ENCODE measurements around the gene ARID1B. TPM values are rescaled to one million over a fixed set of nuclear protein-coding genes. Genes with fewer than 3 reads are reported as not detected.

Gene ARID1B
- total RNA-seq, 1 donor from 2014 or later, result 47.3 TPM

DNA sequence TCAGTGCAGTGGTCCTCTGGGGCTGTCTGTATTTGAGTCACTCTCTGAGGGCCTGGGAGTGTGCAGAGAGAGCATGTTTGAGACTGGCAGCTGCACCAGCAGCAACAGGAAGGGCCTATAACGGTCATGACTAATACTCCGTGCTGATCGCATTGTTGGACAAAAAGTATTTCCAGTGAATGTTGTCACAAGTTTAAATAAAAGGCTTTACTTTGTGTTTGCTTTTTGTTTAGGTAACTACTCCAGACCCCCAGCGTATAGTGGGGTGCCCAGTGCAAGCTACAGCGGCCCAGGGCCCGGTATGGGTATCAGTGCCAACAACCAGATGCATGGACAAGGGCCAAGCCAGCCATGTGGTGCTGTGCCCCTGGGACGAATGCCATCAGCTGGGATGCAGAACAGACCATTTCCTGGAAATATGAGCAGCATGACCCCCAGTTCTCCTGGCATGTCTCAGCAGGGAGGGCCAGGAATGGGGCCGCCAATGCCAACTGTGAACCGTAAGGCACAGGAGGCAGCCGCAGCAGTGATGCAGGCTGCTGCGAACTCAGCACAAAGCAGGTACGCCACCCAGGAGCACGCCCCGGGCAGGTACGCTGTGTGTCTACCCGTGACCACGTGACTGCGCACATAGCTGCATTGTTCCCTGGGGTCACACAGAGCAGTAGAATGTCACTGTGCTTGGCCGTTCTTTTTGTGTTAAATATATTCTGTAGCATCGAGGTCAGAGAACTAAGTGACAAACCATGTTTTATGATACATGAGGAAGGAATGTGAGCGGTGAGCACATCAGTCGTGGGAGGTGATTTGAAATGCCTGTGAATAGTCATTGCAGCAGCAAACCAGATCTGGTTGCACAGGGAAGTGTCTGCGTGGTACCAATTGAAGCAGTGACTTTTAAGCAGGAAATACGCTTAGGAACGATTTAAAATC lies 371.5 kb downstream of the ARID1B start:
- peak; percentile 93 for DNase-seq (ENCODE audit: low read depth)
- TF ChIP-seq CTCF (IDR thresholded peaks at IDR 0.05; ENCODE audit: insufficient read depth, low read length, poor library complexity, severe bottlenecking), result no peak
- H3K27me3 ChIP-seq (ENCODE audit: control insufficient read depth, insufficient read depth, low read length), result no peaks in the 10 kb centered on the region
- H3K36me3 ChIP-seq (ENCODE audit: control insufficient read depth, insufficient read depth, low read length), result peaks cover 1% of the 10 kb centered on the region
- no peak overlapping the region for H3K4me3 ChIP-seq (ENCODE audit: low read depth, low read length)

- no peak for DNase-seq (ENCODE audit: low read depth)
- no peak for TF ChIP-seq CTCF (IDR thresholded peaks at IDR 0.05; ENCODE audit: insufficient read depth, low read length, poor library complexity, severe bottlenecking)
- no peak overlapping the region for H3K4me3 ChIP-seq (ENCODE audit: low read depth, low read length)
- H3K36me3 ChIP-seq (ENCODE audit: control insufficient read depth, insufficient read depth, low read length), result peaks cover 1% of the 10 kb centered on the region
- H3K27me3 ChIP-seq (ENCODE audit: control insufficient read depth, insufficient read depth, low read length), result no peaks in the 10 kb centered on the region
Measured at GRCh38 chr6:157150076-157150475, 372.9 kb downstream of the ARID1B start.

DNA sequence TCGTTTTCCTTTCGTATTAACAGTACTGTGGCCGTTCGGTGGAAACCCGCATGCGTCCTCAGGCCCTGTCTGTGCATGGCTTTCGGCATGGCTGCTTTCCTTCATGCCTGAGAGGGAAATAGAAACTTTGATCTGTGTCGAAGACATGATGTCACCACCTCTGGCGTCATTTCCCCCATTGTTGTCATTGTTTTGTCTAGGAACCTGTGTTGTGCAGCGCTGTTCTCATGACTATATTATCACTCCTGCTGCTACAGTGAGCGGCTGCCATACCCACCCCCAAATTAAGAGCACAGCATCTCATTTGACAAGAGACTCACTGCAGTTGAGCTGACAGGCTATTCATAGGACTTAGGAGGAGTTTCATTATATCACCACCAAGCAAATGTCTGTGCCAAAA lies 373.9 kb downstream of the ARID1B start:
- no peaks in the 10 kb centered on the region for H3K27me3 ChIP-seq (ENCODE audit: control insufficient read depth, insufficient read depth, low read length)
- no peak for TF ChIP-seq CTCF (IDR thresholded peaks at IDR 0.05; ENCODE audit: insufficient read depth, low read length, poor library complexity, severe bottlenecking)
- H3K4me3 ChIP-seq (ENCODE audit: low read depth, low read length), result no peak overlapping the region
- H3K36me3 ChIP-seq (ENCODE audit: control insufficient read depth, insufficient read depth, low read length), result peaks cover 1% of the 10 kb centered on the region
- peak; percentile 21 for DNase-seq (ENCODE audit: low read depth)

DNA sequence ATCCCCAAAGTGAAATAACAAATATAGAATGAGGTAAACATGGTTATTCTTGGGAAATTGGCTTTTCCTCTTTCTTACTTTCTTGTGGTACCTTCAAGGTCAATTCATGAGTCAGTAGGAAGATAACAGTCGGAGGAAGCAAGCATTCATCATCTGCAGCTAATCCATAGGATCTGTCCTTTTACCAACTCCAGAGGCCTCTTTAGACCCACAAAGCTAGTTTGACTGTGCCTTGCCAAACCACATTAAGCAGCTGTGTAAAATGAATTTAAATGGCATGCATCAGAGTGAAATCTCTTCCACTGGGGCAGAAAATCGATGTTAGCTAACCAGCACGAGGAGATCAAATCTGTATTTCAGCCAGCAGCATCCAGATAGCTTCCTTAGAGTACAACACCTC lies 374.8 kb downstream of the ARID1B start:
- DNase-seq (ENCODE audit: low read depth), result no peak
- H3K27me3 ChIP-seq (ENCODE audit: control insufficient read depth, insufficient read depth, low read length), result no peaks in the 10 kb centered on the region
- peaks cover 1% of the 10 kb centered on the region for H3K36me3 ChIP-seq (ENCODE audit: control insufficient read depth, insufficient read depth, low read length)
- TF ChIP-seq CTCF (IDR thresholded peaks at IDR 0.05; ENCODE audit: insufficient read depth, low read length, poor library complexity, severe bottlenecking), result no peak
- H3K4me3 ChIP-seq (ENCODE audit: low read depth, low read length), result no peak overlapping the region

DNA sequence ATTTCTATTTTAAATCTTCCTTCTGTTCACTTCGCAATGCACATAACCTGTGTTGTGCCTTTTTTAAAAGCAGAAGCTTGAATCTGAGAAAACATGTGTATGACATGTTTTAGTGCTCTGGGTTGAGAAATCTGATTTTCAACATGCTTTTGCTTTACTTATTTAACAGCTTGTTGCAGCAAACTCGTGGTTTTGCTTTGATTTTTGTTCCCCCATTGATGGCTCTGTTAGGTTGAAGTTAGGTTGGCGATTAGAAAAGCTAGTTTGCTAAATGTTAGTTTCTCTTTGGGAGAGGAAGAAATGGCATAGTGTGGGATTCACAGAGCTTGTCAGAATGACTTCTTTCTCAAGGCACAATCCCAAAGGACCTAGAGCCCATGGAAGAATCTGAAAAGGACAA lies 375.4 kb downstream of the ARID1B start:
- peaks cover 1% of the 10 kb centered on the region for H3K36me3 ChIP-seq (ENCODE audit: control insufficient read depth, insufficient read depth, low read length)
- no peaks in the 10 kb centered on the region for H3K27me3 ChIP-seq (ENCODE audit: control insufficient read depth, insufficient read depth, low read length)
- DNase-seq (ENCODE audit: low read depth), result no peak
- H3K4me3 ChIP-seq (ENCODE audit: low read depth, low read length), result no peak overlapping the region
- TF ChIP-seq CTCF (IDR thresholded peaks at IDR 0.05; ENCODE audit: insufficient read depth, low read length, poor library complexity, severe bottlenecking), result no peak
